GM19239 (cell line): ENCODE measurements around the gene WRNIP1.
A peak's percentile ranks its signal among the peaks of the same experiment; 100 is the strongest.

Experiments
- DNase-seq: peaks from one replicate; pipeline ENCODE4 v3.0.0; 2011; ENCODE audit warnings: low spot score; ENCODE audit not compliant: insufficient read length
- FAIRE-seq: peaks from 2 replicates; lab custom pipeline; 2011; peaks lifted over from hg19 to GRCh38; lab: Jason Lieb, UNC

The WRNIP1 gene

GRCh38 chr6:2781685-2782355, 16.6 kb downstream of the WRNIP1 start:
- no peak for DNase-seq
- no peak for FAIRE-seq

GRCh38 chr6:2782356-2782708, 17.1 kb downstream of the WRNIP1 start:
- DNase-seq (no peak), FAIRE-seq (no peak)

DNA sequence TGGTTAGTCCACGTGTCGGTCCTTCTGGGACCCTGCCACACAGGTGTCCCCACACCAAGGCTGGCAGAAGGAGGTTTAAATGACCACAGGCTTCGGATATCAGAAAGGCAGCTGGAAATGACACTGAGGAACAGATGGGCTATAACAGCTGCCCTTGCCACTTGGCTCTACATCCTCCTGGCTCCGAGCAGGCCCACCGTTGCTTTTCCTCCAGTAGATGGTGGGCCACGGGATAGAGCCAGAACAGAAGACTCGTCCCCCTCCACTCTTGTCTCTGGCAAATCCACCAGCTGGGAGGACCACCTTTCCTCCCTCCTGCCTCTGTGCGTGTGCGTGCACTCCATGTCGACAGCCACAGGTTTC, 17.6 kb downstream of the WRNIP1 start:
- no peak for DNase-seq
- FAIRE-seq, result no peak

DNA sequence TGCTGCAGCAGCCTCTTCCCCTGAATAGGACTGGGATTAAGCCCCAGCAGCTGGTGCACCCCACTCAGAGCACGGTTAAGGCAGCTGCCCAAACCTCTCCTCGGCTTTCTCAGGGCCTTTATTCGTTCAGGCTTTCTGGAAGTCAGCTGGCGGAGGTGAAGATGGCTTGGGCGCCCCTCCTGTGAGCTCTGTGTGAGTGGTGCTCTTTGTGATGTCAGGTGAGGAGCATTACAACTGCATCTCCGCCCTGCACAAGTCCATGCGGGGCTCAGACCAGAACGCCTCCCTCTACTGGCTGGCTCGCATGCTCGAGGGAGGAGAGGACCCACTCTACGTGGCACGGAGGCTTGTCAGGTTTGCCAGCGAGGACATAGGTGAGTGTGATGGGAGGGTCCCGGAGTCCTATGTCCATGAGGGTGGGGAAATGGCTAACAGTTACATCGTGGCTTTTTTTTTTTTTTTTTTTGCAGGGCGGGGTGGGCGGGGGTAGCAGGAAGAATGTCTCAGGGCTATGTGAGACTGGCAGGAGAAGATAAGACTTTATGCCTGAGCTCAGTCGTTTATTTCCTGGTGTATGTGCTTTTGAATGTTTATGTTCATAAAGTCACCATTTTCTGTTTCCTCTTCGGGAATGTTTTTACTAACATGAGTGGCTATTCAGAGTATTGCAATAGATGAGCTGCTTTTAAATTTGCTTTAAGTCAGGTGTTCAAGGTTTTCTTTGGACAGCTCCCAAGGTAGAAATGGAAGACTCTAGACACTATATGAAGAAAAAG, 18.2 kb downstream of the WRNIP1 start:
- FAIRE-seq, result no peak

DNA sequence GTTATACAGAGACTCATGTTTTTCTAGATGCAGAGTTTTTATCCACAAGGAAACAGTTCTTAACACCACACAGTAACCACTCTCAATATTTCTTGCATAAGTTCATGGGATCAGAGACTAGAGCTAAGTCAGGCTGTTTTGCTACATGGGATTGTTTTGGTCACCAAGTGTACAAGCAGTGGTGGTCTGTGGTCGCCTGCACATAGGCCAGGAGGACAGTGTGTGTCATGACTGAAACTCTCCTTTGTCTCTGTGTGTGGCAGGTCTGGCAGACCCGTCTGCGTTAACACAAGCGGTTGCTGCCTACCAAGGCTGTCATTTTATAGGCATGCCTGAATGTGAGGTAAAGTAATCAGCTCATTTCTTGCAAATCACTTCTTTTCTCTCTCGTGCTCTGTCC, 18.9 kb downstream of the WRNIP1 start:
- DNase-seq, result no peak
- no peak for FAIRE-seq

More for the DNA sequence above, 18.2 kb downstream of the WRNIP1 start:
- DNase-seq, result no peak

DNA sequence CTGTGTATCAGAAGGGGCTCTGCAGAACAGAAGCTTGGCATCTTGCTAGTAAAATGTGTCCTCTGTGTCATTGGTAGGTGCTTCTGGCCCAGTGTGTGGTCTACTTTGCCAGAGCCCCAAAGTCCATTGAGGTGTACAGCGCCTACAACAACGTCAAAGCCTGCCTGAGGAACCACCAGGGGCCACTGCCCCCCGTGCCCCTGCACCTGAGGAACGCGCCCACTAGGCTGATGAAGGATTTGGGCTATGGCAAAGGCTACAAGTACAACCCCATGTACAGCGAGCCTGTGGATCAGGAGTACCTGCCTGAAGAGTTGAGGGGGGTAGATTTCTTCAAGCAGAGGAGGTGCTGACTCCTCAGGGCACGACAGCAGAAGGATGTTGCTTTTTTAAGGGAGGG, 19.7 kb downstream of the WRNIP1 start:
- DNase-seq, result no peak
- no peak for FAIRE-seq

- FAIRE-seq, result no peak
Measured at GRCh38 chr6:2786269-2786668, 21.1 kb downstream of the WRNIP1 start.

GRCh38 chr6:2790588-2791449, 25.6 kb downstream of the WRNIP1 start:
- DNase-seq (peak; percentile 66), FAIRE-seq (peak; percentile 45)

More at GRCh38 chr6:2786269-2786668, 21.1 kb downstream of the WRNIP1 start:
- no peak for DNase-seq

DNA sequence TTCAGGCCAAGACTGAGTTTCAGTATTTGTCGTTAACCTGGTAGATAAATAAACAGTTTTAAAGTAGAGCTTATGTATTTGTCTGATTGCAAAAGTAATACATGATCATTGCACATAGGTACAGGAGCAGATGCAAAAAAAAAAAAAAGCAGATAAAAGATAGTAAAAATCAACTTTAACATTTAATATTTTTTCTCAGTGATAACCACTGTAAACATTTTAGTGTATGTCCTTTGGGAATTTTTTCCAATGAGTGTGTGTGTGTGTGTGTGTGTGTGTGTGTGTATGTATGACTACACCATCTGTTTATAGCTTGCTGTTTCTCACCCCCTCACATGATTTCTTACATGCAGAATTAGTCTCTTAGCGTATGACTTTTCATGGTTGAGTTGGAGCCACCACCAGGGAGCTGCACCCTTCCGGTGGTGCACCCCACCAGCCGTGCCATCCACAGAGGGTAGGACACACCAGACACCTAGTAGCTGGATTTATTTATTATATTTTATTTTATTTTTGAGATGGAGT, 26.3 kb downstream of the WRNIP1 start:
- FAIRE-seq, result no peak
- no peak for DNase-seq

- no peak for FAIRE-seq
Measured at GRCh38 chr6:2792330-2793110, 27.3 kb downstream of the WRNIP1 start.

GRCh38 chr6:2793534-2794151, 28.4 kb downstream of the WRNIP1 start:
- FAIRE-seq (no peak), DNase-seq (no peak)

More at GRCh38 chr6:2792330-2793110, 27.3 kb downstream of the WRNIP1 start:
- no peak for DNase-seq

DNA sequence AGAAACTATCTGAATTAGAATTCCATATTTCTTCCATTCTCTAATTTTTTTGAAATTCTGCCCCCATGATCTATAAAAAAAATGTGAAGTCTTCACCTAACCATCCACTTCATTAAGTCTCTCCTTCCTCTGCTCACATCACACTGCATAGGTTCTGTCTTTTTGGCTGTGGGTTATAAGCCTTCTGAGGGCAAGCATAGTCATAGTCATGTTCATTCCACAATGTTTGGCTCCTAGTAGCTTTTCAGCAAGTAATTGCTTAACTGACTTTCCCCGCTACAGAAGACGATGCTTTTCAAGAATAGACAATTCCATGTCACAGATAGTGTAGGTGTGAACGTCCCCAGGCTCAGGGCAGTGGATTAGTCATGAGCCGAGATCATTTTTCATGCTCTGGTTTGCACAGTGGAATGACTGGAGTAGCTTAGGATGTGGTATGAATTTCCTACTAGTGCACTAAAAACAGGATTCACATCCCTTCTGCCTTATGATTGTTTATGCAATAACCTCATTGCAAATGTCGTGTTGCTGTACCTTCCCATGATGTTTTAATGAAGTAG, 29.1 kb downstream of the WRNIP1 start:
- no peak for FAIRE-seq
- no peak for DNase-seq

GRCh38 chr6:2795162-2795561, 30.0 kb downstream of the WRNIP1 start:
- no peak for DNase-seq
- no peak for FAIRE-seq

DNA sequence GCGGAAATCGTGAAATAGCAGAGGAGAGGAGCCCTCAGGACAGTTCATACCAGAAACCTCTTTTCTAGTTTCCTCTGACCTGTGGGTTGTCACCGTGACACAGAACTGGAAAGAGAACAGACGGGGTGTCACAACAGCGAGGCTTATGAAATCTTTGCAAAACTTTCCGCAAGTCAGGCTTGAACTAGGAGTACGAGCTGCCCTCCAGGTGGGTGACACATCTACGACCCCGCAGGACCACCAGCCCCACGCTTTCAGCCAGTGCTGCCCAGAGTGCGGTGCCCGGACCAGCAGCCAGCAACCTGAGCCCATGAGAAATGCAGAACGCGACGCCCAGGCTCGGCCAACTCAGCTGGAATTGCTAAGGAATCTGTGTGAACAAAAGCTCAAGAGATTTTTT, 30.8 kb downstream of the WRNIP1 start:
- DNase-seq (no peak), FAIRE-seq (no peak)

- FAIRE-seq (no peak), DNase-seq (no peak)
Measured at GRCh38 chr6:2796861-2797260, 31.7 kb downstream of the WRNIP1 start.

- DNase-seq, result no peak
- FAIRE-seq, result no peak
Measured at GRCh38 chr6:2797564-2798031, 32.4 kb downstream of the WRNIP1 start.

DNA sequence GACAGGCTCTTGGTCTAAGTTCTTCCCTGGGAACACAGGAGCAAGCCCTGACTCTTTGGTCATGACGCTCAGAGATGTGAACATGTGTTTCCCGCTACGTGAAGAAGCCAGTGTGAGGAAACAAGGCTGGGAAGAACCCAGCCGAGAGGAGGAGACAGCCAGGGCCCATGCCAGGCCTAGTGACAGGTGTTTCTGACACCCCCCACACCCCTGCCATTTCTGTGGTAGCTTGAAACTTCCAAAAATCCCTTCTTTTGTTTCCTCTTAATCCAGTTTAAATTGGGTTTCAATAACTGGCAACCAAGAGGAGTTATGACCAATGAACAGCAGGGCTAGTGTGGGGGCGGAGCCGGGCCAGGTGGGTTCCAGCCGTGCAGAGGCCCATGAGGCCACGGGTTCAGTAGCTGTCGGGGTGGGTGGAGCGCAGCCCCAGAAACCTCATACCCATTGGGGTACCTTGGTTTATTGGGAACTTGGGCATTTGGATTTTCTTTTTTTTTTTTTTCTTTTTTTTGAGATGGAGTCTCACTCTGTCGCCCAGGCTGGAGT, 33.5 kb downstream of the WRNIP1 start:
- FAIRE-seq, result no peak
- DNase-seq, result no peak

GRCh38 chr6:2799936-2800527, 34.8 kb downstream of the WRNIP1 start:
- DNase-seq (no peak), FAIRE-seq (no peak)
